ENCODE measurements around the gene PDE7B. TPM values are rescaled to one million over a fixed set of nuclear protein-coding genes. Genes with fewer than 3 reads are reported as not detected.
A peak's percentile ranks its signal among the peaks of the same experiment; 100 is the strongest.

The PDE7B gene
- total and polyA plus RNA-seq, 9 of the 15 experiments (the other 6 are each of a cell fraction or from before 2014, with no cell fraction given) = 0.01 TPM; not detected in 8

DNA sequence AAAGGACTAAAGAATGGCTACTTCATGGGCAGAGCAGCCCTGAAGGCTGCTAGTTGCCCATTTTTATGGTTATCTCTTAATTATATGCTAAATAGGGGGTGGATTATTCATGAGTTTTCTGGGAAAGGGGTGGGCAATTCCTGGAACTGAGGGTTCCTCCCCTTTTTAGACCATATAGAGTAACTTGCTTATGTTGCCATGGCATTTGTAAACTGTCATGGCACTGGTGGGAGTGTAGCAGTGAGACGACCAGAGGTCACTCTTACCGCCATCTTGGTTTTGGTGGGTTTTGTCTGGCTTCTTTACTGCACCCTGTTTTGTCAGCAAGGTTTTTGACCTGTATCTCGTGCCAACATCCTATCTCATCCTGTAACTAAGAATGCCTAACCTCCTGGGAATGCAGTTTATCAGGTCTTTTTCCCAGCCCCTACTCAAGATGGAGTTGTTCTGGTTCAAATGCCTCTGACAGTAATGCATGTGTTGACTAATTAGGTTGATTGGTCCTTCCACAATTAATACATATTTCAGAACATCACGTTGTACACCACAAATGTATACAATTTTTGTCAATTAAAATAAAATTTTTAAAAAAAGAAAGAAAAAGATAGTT is 139.5 kb downstream of the PDE7B start (continued):
- TF ChIP-seq, protein P1, sequence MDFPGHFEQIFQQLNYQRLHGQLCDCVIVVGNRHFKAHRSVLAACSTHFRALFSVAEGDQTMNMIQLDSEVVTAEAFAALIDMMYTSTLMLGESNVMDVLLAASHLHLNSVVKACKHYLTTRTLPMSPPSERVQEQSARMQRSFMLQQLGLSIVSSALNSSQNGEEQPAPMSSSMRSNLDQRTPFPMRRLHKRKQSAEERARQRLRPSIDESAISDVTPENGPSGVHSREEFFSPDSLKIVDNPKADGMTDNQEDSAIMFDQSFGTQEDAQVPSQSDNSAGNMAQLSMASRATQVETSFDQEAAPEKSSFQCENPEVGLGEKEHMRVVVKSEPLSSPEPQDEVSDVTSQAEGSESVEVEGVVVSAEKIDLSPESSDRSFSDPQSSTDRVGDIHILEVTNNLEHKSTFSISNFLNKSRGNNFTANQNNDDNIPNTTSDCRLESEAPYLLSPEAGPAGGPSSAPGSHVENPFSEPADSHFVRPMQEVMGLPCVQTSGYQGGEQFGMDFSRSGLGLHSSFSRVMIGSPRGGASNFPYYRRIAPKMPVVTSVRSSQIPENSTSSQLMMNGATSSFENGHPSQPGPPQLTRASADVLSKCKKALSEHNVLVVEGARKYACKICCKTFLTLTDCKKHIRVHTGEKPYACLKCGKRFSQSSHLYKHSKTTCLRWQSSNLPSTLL (IDR thresholded peaks at IDR 0.05) = no peak
- TF ChIP-seq PTTG1 (tag; IDR thresholded peaks at IDR 0.05; ENCODE audit: low read depth) (peak; percentile 55), NR2C2 (CRISPR knock-in tag; IDR thresholded peaks at IDR 0.05) (no peak), NR2C2 (tag; IDR thresholded peaks at IDR 0.05) (0 out of 2 replicates have a peak, but pooled peaks have one; percentile 30), PRMT5 (CRISPR knock-in tag; IDR thresholded peaks at IDR 0.05) (no peak), NFYB (IDR thresholded peaks at IDR 0.05; ENCODE audit: extremely low read depth, insufficient read length) (no peak)
- TF ChIP-seq, protein P2, sequence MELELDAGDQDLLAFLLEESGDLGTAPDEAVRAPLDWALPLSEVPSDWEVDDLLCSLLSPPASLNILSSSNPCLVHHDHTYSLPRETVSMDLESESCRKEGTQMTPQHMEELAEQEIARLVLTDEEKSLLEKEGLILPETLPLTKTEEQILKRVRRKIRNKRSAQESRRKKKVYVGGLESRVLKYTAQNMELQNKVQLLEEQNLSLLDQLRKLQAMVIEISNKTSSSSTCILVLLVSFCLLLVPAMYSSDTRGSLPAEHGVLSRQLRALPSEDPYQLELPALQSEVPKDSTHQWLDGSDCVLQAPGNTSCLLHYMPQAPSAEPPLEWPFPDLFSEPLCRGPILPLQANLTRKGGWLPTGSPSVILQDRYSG (tag; conservative IDR thresholded peaks at IDR 0.05; ENCODE audit: low read depth) = 0 out of 2 replicates have a peak, but pooled peaks have one; percentile 55
- TF ChIP-seq, protein P3, sequence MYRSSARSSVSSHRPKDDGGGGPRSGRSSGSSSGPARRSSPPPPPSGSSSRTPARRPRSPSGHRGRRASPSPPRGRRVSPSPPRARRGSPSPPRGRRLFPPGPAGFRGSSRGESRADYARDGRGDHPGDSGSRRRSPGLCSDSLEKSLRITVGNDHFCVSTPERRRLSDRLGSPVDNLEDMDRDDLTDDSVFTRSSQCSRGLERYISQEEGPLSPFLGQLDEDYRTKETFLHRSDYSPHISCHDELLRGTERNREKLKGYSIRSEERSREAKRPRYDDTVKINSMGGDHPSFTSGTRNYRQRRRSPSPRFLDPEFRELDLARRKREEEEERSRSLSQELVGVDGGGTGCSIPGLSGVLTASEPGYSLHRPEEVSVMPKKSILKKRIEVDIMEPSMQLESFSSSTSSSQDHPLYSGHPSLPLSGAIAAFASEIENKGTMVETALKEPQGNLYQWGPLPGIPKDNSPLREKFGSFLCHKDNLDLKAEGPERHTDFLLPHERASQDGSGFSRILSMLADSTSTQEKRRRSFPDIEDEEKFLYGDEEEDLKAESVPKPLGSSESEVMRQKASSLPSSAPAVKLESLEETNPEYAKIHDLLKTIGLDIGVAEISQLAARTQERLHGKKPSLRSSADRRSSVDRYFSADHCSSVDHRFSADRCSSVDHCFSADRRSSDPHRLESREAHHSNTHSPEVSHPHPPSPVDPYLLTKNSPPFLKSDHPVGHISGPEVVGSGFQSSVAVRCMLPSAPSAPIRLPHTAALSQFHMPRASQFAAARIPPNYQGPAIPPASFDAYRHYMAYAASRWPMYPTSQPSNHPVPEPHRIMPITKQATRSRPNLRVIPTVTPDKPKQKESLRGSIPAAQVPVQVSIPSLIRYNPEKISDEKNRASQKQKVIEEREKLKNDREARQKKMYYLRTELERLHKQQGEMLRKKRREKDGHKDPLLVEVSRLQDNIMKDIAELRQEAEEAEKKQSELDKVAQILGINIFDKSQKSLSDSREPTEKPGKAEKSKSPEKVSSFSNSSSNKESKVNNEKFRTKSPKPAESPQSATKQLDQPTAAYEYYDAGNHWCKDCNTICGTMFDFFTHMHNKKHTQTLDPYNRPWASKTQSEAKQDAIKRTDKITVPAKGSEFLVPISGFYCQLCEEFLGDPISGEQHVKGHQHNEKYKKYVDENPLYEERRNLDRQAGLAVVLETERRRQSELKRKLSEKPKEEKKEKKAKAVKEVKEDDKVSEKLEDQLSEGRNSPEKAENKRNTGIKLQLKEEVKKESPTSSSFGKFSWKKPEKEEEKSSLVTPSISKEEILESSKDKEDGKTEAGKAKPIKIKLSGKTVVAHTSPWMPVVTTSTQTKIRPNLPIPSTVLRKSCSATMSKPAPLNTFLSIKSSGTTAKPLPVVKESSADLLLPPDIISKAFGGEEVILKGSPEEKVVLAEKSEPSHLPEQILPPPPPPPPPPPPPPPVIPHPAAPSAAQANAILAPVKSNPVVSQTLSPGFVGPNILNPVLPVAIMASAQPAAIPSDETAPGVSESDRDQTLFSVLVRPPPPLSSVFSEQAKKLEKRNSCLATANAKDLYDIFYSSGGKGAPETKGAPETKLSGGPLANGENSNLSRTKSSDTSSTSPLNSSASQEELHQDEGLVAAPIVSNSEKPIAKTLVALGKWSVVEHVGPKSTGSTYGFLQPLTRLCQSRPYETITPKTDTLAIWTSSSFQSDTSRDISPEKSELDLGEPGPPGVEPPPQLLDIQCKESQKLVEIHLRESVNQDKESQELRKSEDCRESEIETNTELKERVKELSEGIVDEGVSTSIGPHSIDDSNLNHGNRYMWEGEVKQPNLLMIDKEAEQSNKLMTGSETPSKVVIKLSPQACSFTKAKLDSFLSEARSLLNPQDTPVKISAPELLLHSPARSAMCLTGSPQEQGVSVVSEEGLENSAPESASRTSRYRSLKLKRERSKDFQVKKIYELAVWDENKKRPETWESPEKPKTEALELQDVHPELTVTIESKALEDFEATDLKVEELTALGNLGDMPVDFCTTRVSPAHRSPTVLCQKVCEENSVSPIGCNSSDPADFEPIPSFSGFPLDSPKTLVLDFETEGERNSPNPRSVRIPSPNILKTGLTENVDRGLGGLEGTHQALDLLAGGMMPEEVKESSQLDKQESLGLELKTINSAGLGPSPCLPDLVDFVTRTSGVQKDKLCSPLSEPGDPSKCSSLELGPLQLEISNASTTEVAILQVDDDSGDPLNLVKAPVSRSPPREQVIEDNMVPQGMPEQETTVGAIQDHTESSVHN (IDR thresholded peaks at IDR 0.05; ENCODE audit: borderline replicate concordance in 1 of 2, low read depth in 1 of 2) = no peak
